PC-3 (cell line): ENCODE results near the gene ABLIM2. TPM values are rescaled to one million over a fixed set of nuclear protein-coding genes. Genes with fewer than 3 reads are reported as not detected.
A peak's percentile ranks its signal among the peaks of the same experiment; 100 is the strongest.

Source experiments
- ATAC-seq: fragments of 200-7000 bp; cut with Tn5 transposase; 2 replicates; pipeline ENCODE4 v1.9.1; 2020; ENCODE audit warnings: mild to moderate bottlenecking, moderate library complexity
- BruUV-seq: library from RNA; stranded (reverse); fragments of 400-500 nt; replicated peaks from 2 replicates; lab custom pipeline; 2021; lab: Mats Ljungman, UMichigan
- CTCF ChIA-PET: fragments of 300-600 bp; sonication (Branson Sonifier 250); formaldehyde crosslinking; loops from one replicate; lab custom pipeline; 2022; ENCODE audit warnings: antibody characterized with exemption; lab: Charles Lee
- POLR2A ChIA-PET: fragments of 300-600 bp; sonication (Branson Sonifier 250); formaldehyde crosslinking; loops from one replicate; lab custom pipeline; 2022; ENCODE audit warnings: antibody characterized with exemption; ENCODE audit not compliant: unreplicated experiment; lab: Charles Lee
- DNase-seq: peaks from one replicate; pipeline ENCODE4 v3.0.0-alpha.2; 2015
- H2AFZ ChIP-seq: fragments of 300-600 bp; sonication (generic); 2 replicates; pipeline ENCODE4 v1.6.0; 2016; ENCODE audit warnings: antibody characterized with exemption, low read length
- H3F3A ChIP-seq: fragments of 300-600 bp; sonication (generic); one replicate; pipeline ENCODE4 v1.6.0; 2017; ENCODE audit warnings: antibody characterized with exemption, low read length, control low read depth, mild to moderate bottlenecking; ENCODE audit not compliant: unreplicated experiment
- H3K27ac ChIP-seq: fragments of 300-600 bp; sonication (generic); 2 replicates; pipeline ENCODE4 v1.5.1; 2016; ENCODE audit warnings: mild to moderate bottlenecking, low read length
- H3K27me3 ChIP-seq: fragments of 300-600 bp; sonication (generic); 2 replicates; pipeline ENCODE4 v1.6.1; 2016; ENCODE audit warnings: low read length, mixed read lengths
- H3K36me3 ChIP-seq: fragments of 300-600 bp; sonication (generic); 2 replicates; pipeline ENCODE4 v1.6.1; 2016; ENCODE audit warnings: low read depth, mixed run types, low read length, mixed read lengths
- H3K4me1 ChIP-seq: fragments of 300-600 bp; sonication (generic); 2 replicates; pipeline ENCODE4 v1.5.1; 2016; ENCODE audit warnings: low read length; ENCODE audit not compliant: insufficient read depth
- H3K4me2 ChIP-seq: fragments of 300-600 bp; sonication (generic); 2 replicates; pipeline ENCODE4 v1.6.0; 2016; ENCODE audit warnings: low read length
- H3K4me3 ChIP-seq: fragments of 300-600 bp; sonication (generic); 2 replicates; pipeline ENCODE4 v1.5.1; 2016; ENCODE audit warnings: mild to moderate bottlenecking, low read length, mixed read lengths
- H3K79me2 ChIP-seq: fragments of 300-600 bp; sonication (generic); 2 replicates; pipeline ENCODE4 v1.6.1; 2017; ENCODE audit warnings: low read length, mixed read lengths
- H3K9ac ChIP-seq: fragments of 300-600 bp; sonication (generic); 2 replicates; pipeline ENCODE4 v1.6.0; 2016; ENCODE audit warnings: mild to moderate bottlenecking, low read length
- H3K9me2 ChIP-seq: fragments of 300-600 bp; sonication (generic); replicated peaks from 2 replicates; pipeline ENCODE4 v1.6.1; 2016; ENCODE audit warnings: mixed run types, low read length, mixed read lengths
- H3K9me3 ChIP-seq: fragments of 300-600 bp; sonication (generic); 2 replicates; pipeline ENCODE4 v1.6.1; 2016; ENCODE audit warnings: low read length, mixed read lengths
- H4K20me1 ChIP-seq: fragments of 300-600 bp; sonication (generic); 2 replicates; pipeline ENCODE4 v1.6.1; 2016; ENCODE audit warnings: low read length, mixed read lengths
- EZH2 ChIP-seq: fragments of 300-600 bp; sonication (generic); IDR thresholded peaks from one replicate; pipeline ENCODE4 v1.6.1; 2017; ENCODE audit warnings: antibody characterized with exemption, mild to moderate bottlenecking, low read length; ENCODE audit not compliant: unreplicated experiment
- EZH2phosphoT487 ChIP-seq: fragments of 300-600 bp; sonication (generic); IDR thresholded peaks from 2 replicates; pipeline ENCODE4 v1.6.1; 2018; ENCODE audit warnings: mild to moderate bottlenecking, antibody characterized with exemption, low read length, borderline replicate concordance
- intact Hi-C: fragments of 100-400 bp; cut with micrococcal nuclease; formaldehyde crosslinking; loops from 2 replicates; pipeline ENCODE4 v1.9.0; 2023
- total RNA-seq: library from RNA; depleted of rRNA; stranded (reverse); fragments of >200 nt; gene quantifications from 2 replicates; pipeline ENCODE4 v1.2.3, GENCODE V29; 2014
- TF ChIP-seq, protein P1 (sequence below): fragments of 300-600 bp; sonication (generic); conservative IDR thresholded peaks from 2 replicates; pipeline ENCODE4 v1.5.1; 2017; ENCODE audit warnings: antibody characterized with exemption, low read depth, mild to moderate bottlenecking, low read length

The ABLIM2 gene
- total RNA-seq, 1 experiment from 2014 or later, result 3.2 TPM

DNA sequence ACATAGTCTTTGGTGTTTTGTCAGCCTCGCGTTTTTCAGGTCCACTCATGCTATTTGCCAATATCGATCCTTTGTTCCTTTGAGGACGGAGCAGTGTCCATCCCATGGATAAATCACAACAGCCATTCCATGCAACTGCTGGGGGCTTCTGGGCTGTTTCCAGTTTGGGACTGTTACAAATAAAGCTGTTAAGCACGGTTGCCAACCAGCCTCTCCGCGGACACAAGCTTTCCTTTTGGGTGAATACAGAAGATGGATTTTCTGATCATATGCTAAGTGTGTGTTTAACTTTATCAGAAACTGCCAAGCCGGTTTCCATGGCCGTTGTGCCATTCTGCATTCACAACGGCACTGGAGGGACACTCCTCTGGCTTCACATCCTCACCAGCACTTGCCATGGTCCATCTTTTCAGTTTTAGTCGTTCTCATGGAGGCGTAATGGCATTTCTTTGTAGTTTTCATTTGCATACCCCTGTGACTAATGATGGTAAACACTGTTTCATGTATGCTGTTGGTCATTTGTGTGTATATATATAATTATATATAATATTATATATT is 67.8 kb downstream of the ABLIM2 start:
- Histone ChIP-seq H3K27me3 (no peaks in the 10 kb centered on the region), H3K9me3 (peaks cover 9% of the 10 kb centered on the region; the same call in 1 of the 2 replicates), H3K4me3 (no peak overlapping the region), H4K20me1 (no peaks in the 10 kb centered on the region), H3F3A (no peaks in the 10 kb centered on the region), H3K27ac (peak overlapping the region; percentile 83), H3K79me2 (no peaks in the 10 kb centered on the region), H3K36me3 (0 out of 2 replicates have a peak, but pooled peaks cover 2% of the 10 kb centered on the region), H3K4me2 (0 out of 2 replicates have a peak overlapping the region, but pooled peaks have one; percentile 29), H2AFZ (no peak overlapping the region), H3K4me1 (peaks cover 15% of the 10 kb centered on the region), H3K9ac (peak overlapping the region; percentile 48; the same call in 1 of the 2 replicates), H3K9me2 (no peaks in the 10 kb centered on the region)
- no peak for ATAC-seq
- BruUV-seq, result no TSS peak
- intact Hi-C loops, result no loop called here
- no peak for DNase-seq
- POLR2A ChIA-PET, result no interaction called here
- TF ChIP-seq EZH2 (no peak), EZH2phosphoT487 (no peak)
- TF ChIP-seq, protein P1, sequence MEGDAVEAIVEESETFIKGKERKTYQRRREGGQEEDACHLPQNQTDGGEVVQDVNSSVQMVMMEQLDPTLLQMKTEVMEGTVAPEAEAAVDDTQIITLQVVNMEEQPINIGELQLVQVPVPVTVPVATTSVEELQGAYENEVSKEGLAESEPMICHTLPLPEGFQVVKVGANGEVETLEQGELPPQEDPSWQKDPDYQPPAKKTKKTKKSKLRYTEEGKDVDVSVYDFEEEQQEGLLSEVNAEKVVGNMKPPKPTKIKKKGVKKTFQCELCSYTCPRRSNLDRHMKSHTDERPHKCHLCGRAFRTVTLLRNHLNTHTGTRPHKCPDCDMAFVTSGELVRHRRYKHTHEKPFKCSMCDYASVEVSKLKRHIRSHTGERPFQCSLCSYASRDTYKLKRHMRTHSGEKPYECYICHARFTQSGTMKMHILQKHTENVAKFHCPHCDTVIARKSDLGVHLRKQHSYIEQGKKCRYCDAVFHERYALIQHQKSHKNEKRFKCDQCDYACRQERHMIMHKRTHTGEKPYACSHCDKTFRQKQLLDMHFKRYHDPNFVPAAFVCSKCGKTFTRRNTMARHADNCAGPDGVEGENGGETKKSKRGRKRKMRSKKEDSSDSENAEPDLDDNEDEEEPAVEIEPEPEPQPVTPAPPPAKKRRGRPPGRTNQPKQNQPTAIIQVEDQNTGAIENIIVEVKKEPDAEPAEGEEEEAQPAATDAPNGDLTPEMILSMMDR, result no peak
- CTCF ChIA-PET, result interaction anchor here (1.0 kb wide), 1 partner anchor 86 kb away, joined by 3 read pairs; no protein-coding TSS in a partner anchor

GRCh38 chr4:8090312-8090711 is 68.3 kb downstream of the ABLIM2 start:
- no peaks in the 10 kb centered on the region for H3K79me2 ChIP-seq
- peak; percentile 90 for DNase-seq
- TF ChIP-seq, protein P1, result no peak
- TF ChIP-seq EZH2 (no peak), EZH2phosphoT487 (no peak)
- H3F3A ChIP-seq, result no peaks in the 10 kb centered on the region
- peak; percentile 96 for ATAC-seq
- H3K27ac ChIP-seq, result peak overlapping the region; percentile 83
- no peaks in the 10 kb centered on the region for H4K20me1 ChIP-seq
- no peaks in the 10 kb centered on the region for H3K27me3 ChIP-seq
- H3K4me1 ChIP-seq, result peaks cover 15% of the 10 kb centered on the region
- no peak overlapping the region for H3K4me3 ChIP-seq
- BruUV-seq, result no TSS peak
- peak overlapping the region; percentile 29; the same call in 1 of the 2 replicates for H3K4me2 ChIP-seq
- no peak overlapping the region for H2AFZ ChIP-seq
- H3K9me2 ChIP-seq, result no peaks in the 10 kb centered on the region
- peaks cover 9% of the 10 kb centered on the region; the same call in 1 of the 2 replicates for H3K9me3 ChIP-seq
- CTCF ChIA-PET, result interaction anchor here (1.0 kb wide), 1 partner anchor 86 kb away, joined by 3 read pairs; no protein-coding TSS in a partner anchor
- POLR2A ChIA-PET, result no interaction called here
- intact Hi-C loops, result no loop called here
- 0 out of 2 replicates have a peak, but pooled peaks cover 2% of the 10 kb centered on the region for H3K36me3 ChIP-seq
- H3K9ac ChIP-seq, result peak overlapping the region; percentile 61; the same call in 1 of the 2 replicates

- ATAC-seq, result peak; percentile 23; the same call in 1 of the 2 replicates
- Histone ChIP-seq H3K9me3 (peaks cover 9% of the 10 kb centered on the region; the same call in 1 of the 2 replicates), H3K79me2 (no peaks in the 10 kb centered on the region), H3K4me3 (no peak overlapping the region), H3K4me2 (peak overlapping the region; percentile 26; the same call in 1 of the 2 replicates), H3K27me3 (no peaks in the 10 kb centered on the region), H3K36me3 (0 out of 2 replicates have a peak, but pooled peaks cover 2% of the 10 kb centered on the region), H3F3A (no peaks in the 10 kb centered on the region), H3K9me2 (no peaks in the 10 kb centered on the region), H3K4me1 (peaks cover 15% of the 10 kb centered on the region), H3K27ac (peak overlapping the region; percentile 83), H3K9ac (peak overlapping the region; percentile 61), H4K20me1 (no peaks in the 10 kb centered on the region), H2AFZ (no peak overlapping the region)
- TF ChIP-seq EZH2, result no peak
- no peak for TF ChIP-seq EZH2phosphoT487
- TF ChIP-seq, protein P1, result no peak
- no TSS peak for BruUV-seq
- intact Hi-C loops, result no loop called here
- POLR2A ChIA-PET, result no interaction called here
- no peak for DNase-seq
- CTCF ChIA-PET, result interaction anchor here (1.0 kb wide), 1 partner anchor 87 kb away, joined by 3 read pairs; no protein-coding TSS in a partner anchor
Measured at GRCh38 chr4:8089862-8090261, 68.8 kb downstream of the ABLIM2 start.
